Panc1 (cell line): ENCODE results near the gene KANK2.
"Not testable (repeated sequence)": the region's sequence is repeated elsewhere in the genome, so short reads cannot be mapped to it uniquely, and the experiment has no call there.

Source experiments
- CTCF ChIP-seq: fragments of 450-650 bp; IDR thresholded peaks from 2 replicates; pipeline ENCODE4 v1.5.1; 2017; ENCODE audit warnings: mild to moderate bottlenecking
- TCF7L2 ChIP-seq: IDR thresholded peaks from 2 replicates; pipeline ENCODE4 v1.6.1; 2011; ENCODE audit warnings: mild to moderate bottlenecking, low read depth, low read length, inconsistent platforms
- TF ChIP-seq, protein P1 (sequence below), 2 experiments: IDR thresholded peaks; 2 replicates each; pipeline ENCODE4 v1.6.1; 2011 to 2012; ENCODE audit warnings: low read depth in 2 of 2, control low read depth in 1 of 2, low read length in 1 of 2, mild to moderate bottlenecking in 1 of 2, moderate library complexity in 1 of 2; ENCODE audit not compliant: insufficient read depth in 1 of 2

DNA sequence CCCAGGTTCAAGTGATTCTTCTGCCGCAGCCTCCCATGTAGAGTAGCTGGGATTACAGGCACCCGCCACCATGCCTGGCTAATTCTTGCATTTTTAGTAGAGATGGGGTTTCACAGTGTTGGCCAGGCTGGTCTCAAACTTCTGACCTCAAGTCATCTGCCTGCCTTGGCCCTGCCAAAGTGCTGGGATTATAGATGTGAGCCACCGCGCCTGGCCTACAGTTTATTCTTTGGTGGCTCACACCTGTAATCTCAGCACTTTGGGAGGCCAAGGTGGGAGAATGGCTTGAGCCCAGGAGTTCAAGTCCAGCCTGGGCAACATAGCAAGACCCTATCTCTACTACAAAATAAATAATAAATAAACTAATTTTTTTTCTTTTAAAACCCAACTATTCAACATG, 73.2 kb downstream of the KANK2 start:
- not testable (repeated sequence) for TF ChIP-seq CTCF, TCF7L2
- TF ChIP-seq, protein P1, sequence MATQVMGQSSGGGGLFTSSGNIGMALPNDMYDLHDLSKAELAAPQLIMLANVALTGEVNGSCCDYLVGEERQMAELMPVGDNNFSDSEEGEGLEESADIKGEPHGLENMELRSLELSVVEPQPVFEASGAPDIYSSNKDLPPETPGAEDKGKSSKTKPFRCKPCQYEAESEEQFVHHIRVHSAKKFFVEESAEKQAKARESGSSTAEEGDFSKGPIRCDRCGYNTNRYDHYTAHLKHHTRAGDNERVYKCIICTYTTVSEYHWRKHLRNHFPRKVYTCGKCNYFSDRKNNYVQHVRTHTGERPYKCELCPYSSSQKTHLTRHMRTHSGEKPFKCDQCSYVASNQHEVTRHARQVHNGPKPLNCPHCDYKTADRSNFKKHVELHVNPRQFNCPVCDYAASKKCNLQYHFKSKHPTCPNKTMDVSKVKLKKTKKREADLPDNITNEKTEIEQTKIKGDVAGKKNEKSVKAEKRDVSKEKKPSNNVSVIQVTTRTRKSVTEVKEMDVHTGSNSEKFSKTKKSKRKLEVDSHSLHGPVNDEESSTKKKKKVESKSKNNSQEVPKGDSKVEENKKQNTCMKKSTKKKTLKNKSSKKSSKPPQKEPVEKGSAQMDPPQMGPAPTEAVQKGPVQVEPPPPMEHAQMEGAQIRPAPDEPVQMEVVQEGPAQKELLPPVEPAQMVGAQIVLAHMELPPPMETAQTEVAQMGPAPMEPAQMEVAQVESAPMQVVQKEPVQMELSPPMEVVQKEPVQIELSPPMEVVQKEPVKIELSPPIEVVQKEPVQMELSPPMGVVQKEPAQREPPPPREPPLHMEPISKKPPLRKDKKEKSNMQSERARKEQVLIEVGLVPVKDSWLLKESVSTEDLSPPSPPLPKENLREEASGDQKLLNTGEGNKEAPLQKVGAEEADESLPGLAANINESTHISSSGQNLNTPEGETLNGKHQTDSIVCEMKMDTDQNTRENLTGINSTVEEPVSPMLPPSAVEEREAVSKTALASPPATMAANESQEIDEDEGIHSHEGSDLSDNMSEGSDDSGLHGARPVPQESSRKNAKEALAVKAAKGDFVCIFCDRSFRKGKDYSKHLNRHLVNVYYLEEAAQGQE (IDR thresholded peaks at IDR 0.05; ENCODE audit: insufficient read depth in 1 of 2, low read depth in 2 of 2, low read length in 1 of 2): not testable (repeated sequence)
